Fibroblast of mammary gland (primary cell): ENCODE measurements around the gene SND1.
"Not testable (repeated sequence)": the region's sequence is repeated elsewhere in the genome, so short reads cannot be mapped to it uniquely, and the experiment has no call there.

Experiments used
- DNase-seq: peaks from one replicate; pipeline ENCODE4 v3.0.0-alpha.2; 2010; ENCODE audit warnings: low read depth
- H3K4me3 ChIP-seq: 2 replicates; pipeline ENCODE4 v1.5.1; 2011; ENCODE audit warnings: low read depth, mild to moderate bottlenecking, low read length, moderate library complexity; ENCODE audit not compliant: control insufficient read depth
- TF ChIP-seq, protein P1 (sequence below): conservative IDR thresholded peaks from 2 replicates; pipeline ENCODE4 v1.5.1; 2011; ENCODE audit warnings: low read depth, low read length, inconsistent platforms; ENCODE audit not compliant: control insufficient read depth, insufficient read depth

SND1 gene

DNA sequence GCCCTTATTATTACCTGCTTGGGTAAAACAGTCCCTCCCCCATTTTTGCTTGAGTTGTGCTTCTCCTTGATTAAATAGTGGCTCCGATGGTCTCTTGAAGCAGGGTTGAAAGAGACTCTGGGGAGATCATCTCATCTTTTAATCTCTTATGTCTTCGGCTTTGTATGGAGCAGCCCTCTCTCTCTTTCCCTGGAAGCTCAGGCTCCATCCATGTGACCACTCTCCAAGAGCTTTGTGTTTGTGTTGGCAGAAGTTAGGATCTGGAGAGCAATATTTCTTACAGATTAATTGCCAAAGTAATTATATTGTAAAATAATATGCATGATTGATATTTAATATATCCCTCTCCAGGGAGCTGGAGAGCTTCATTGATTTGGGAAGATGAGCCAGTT is 302.4 kb downstream of the SND1 start:
- DNase-seq = no peak
- H3K4me3 ChIP-seq = no peak overlapping the region
- TF ChIP-seq, protein P1, sequence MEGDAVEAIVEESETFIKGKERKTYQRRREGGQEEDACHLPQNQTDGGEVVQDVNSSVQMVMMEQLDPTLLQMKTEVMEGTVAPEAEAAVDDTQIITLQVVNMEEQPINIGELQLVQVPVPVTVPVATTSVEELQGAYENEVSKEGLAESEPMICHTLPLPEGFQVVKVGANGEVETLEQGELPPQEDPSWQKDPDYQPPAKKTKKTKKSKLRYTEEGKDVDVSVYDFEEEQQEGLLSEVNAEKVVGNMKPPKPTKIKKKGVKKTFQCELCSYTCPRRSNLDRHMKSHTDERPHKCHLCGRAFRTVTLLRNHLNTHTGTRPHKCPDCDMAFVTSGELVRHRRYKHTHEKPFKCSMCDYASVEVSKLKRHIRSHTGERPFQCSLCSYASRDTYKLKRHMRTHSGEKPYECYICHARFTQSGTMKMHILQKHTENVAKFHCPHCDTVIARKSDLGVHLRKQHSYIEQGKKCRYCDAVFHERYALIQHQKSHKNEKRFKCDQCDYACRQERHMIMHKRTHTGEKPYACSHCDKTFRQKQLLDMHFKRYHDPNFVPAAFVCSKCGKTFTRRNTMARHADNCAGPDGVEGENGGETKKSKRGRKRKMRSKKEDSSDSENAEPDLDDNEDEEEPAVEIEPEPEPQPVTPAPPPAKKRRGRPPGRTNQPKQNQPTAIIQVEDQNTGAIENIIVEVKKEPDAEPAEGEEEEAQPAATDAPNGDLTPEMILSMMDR = no peak

DNA sequence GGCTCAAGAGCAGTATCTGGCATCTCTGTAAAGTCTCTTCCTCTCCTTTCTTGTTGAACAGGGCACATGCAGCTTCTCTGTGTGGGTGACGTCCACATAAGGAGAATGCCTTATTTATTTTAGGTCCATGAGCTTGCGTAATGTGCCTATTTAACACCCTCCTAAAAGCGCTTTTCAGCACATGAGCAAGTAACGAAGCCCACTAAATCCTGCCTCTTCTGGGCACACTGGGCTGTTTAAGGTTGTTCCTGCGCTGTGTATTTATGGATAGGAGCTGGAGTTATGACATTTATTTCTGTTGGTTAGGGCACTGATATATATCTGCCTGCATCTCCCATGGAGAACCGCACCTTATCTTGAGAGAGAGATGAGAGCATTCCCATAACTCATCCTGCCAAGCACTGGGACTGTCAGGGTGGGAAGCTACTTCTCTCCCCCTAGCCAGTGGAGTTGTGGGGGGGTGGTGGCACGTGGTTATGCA is 303.1 kb downstream of the SND1 start:
- no peak for DNase-seq
- TF ChIP-seq, protein P1 = no peak
- H3K4me3 ChIP-seq = no peak overlapping the region

DNA sequence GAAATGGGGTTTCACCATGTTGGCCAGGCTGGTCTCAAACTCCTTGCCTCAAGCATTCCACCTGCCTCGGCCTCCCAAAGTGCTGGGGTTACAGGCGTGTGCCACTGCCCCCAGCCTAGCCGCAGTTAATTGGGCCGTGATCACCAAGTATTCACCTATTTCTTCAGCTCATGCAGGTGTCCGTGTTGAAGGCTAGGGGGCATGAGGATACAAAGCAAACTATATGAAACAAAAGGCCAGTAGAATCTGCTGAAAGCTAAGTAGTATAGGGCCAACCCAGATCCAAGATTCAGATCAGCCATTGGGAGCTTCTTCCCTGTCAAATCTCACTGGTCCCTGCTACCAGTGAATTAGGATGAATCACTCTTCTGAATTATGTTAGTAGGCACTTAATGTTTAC is 305.9 kb downstream of the SND1 start:
- H3K4me3 ChIP-seq = no peak overlapping the region
- TF ChIP-seq, protein P1 = no peak
- DNase-seq = no peak

DNA sequence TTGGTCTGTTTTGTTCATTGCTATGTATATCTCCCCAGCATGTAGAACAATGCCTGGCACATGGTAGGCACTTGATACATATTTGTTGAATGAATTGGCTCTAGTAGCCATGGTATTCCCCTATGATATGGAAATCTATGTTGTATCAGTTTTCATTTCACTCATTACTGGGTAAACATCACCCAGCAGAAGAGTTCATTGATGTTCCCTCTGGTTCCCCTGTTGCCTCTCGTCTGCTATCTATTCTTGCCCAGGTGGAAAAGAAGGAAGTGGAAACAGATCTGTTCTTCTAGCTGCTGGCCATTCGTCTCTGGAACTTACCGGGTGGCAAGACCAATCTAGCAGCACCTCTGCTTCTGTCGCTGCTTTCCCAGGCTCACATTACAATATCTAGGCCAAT is 307.8 kb downstream of the SND1 start:
- no peak overlapping the region for H3K4me3 ChIP-seq
- DNase-seq = no peak
- TF ChIP-seq, protein P1 = no peak

DNA sequence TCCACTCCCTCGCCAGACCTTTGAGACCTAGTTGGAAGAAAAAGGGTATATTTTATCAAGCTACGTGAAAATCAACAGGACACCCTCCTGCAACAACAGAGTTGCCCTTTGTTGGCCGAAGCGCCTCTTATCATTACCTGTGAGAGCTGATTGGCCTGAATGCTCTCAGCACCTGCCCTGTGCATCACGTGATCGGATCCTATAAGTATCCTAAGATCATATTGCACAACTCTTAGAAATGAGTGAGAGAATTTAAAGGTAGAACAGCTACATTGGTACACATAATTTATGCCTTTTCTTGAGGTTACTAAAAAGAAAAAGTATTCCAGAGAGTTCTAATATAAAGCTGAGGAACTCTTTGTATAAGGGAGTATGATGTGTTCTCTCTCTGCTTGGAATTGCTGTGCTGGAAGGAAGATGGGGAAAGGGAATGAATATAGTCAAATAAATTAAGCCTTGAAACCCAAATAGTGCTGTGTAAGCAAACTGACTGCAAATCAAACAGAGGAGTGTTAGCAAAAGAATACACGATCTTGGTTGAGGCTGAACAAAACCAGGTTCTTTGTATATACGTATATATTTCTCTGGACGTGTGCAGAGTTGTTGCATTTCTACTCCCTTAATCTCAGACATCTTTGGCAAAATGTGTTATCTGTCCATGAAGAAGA is 309.9 kb downstream of the SND1 start:
- TF ChIP-seq, protein P1 = no peak
- DNase-seq = no peak
- H3K4me3 ChIP-seq = no peak overlapping the region

DNA sequence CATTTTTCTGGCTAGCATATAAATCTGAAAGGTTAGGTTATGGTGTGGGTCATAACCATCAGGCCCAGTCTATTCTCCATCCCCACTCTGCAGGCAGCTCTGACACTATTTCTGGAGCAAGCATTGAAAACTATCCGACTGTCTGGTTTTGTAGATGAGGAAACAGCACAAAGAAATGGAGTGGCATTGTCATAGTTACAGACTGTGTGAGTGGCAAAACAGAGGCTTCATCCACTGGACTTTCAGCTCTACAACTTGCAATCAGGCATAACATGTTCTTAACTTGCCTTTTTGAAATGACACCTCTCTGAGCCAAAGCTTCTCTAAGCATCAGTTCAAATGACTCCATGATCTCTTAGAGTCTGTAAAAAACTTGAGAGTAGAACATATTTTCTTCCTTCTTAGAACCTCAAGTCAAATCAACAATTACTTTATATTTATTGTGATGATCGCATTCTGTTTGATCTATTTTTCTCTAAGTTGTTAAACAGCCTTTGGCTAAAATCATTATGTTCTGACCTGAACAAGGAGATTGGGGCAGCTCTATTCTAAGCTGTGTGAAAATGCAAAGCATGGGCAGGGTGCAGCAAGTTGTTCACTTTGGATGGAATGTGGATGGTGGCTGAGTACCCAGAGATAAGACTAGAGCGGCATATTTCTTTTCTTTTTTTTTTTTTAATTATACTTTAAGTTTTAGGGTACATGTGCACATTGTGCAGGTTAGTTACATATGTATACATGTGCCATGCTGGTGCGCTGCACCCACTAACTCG is 310.8 kb downstream of the SND1 start:
- TF ChIP-seq, protein P1 = no peak
- H3K4me3 ChIP-seq = no peak overlapping the region
- DNase-seq = no peak

DNA sequence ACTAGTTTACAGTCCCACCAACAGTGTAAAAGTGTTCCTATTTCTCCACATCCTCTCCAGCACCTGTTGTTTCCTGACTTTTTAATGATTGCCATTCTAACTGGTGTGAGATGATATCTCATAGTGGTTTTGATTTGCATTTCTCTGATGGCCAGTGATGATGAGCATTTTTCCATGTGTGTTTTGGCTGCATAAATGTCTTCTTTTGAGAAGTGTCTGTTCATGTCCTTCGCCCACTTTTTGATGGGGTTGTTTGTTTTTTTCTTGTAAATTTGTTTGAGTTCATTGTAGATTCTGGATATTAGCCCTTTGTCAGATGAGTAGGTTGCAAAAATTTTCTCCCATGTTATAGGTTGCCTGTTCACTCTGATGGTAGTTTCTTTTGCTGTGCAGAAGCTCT is 311.9 kb downstream of the SND1 start:
- not testable (repeated sequence) for DNase-seq, H3K4me3 ChIP-seq
